Measurements from ENCODE around the gene WDR27. TPM values are rescaled to one million over a fixed set of nuclear protein-coding genes. Genes with fewer than 3 reads are reported as not detected.
"Not testable (repeated sequence)": the region's sequence is repeated elsewhere in the genome, so short reads cannot be mapped to it uniquely, and the experiment has no call there.

Gene WDR27
- total and polyA plus RNA-seq, 5 experiments from 2014 or later = 3.7 to 80.9 (median 7.3) TPM

- Mint-ChIP-seq H3K4me1 (no peaks in the 10 kb centered on the region), H3K9me3 (peaks cover 0 to 2% (median 0%) of the 10 kb centered on the region in 9 donors), H3K36me3 (no peaks in the 10 kb centered on the region), H3K27me3 (peaks cover 0 to 25% (median 4%) of the 10 kb centered on the region in 5 donors), H3K27ac (peak overlapping the region in 1 of 10 donors; percentile 35), H3K4me3 (no peak overlapping the region)
- no peak for DNase-seq
- POLR2A ChIA-PET = no interaction called here
- no peak for ATAC-seq
Measured at GRCh38 chr6:169441292-169441691, 260.5 kb downstream of the WDR27 start.

GRCh38 chr6:169439710-169440109, 262.1 kb downstream of the WDR27 start:
- Mint-ChIP-seq H3K4me3 (no peak overlapping the region), H3K27me3 (peaks cover 0 to 22% (median 4%) of the 10 kb centered on the region in 5 donors), H3K9me3 (peaks cover 0 to 11% (median under 1%) of the 10 kb centered on the region in 9 donors), H3K27ac (no peak overlapping the region), H3K4me1 (no peaks in the 10 kb centered on the region), H3K36me3 (no peaks in the 10 kb centered on the region)
- POLR2A ChIA-PET = no interaction called here
- DNase-seq = no peak
- ATAC-seq = no peak

GRCh38 chr6:169434554-169434953, 267.3 kb downstream of the WDR27 start:
- H3K4me1 Mint-ChIP-seq, ATAC-seq, DNase-seq, H3K4me3 Mint-ChIP-seq, POLR2A ChIA-PET, H3K27ac Mint-ChIP-seq, H3K27me3 Mint-ChIP-seq: not testable (repeated sequence)
- Mint-ChIP-seq H3K36me3 (peaks cover 0 to 31% (median 18%) of the 10 kb centered on the region in 3 donors), H3K9me3 (peaks cover 12 to 58% (median 34%) of the 10 kb centered on the region in 9 donors)

GRCh38 chr6:169429001-169429400, 272.8 kb downstream of the WDR27 start:
- Mint-ChIP-seq H3K4me1 (no peaks in the 10 kb centered on the region), H3K36me3 (peaks cover 0 to 32% (median 17%) of the 10 kb centered on the region in 3 donors), H3K27ac (no peak overlapping the region), H3K9me3 (peaks cover 11 to 45% (median 30%) of the 10 kb centered on the region in 9 donors), H3K27me3 (no peaks in the 10 kb centered on the region), H3K4me3 (no peak overlapping the region)
- no peak for ATAC-seq
- POLR2A ChIA-PET = no interaction called here
- DNase-seq = no peak

- ATAC-seq (no peak), DNase-seq (no peak)
- POLR2A ChIA-PET = no interaction called here
- Mint-ChIP-seq H3K4me1 (no peaks in the 10 kb centered on the region), H3K27ac (no peak overlapping the region), H3K36me3 (peaks cover 0 to 32% (median 14%) of the 10 kb centered on the region in 3 donors), H3K27me3 (no peaks in the 10 kb centered on the region), H3K9me3 (peaks cover 9 to 44% (median 30%) of the 10 kb centered on the region in 9 donors), H3K4me3 (no peak overlapping the region)
Measured at GRCh38 chr6:169428532-169428931, 273.3 kb downstream of the WDR27 start.

- ATAC-seq (no peak), DNase-seq (no peak)
- H3K4me1 Mint-ChIP-seq = no peaks in the 10 kb centered on the region
- peaks cover 8 to 37% (median 28%) of the 10 kb centered on the region in 9 donors for H3K9me3 Mint-ChIP-seq
- no peaks in the 10 kb centered on the region for H3K27me3 Mint-ChIP-seq
- H3K4me3 Mint-ChIP-seq = no peak overlapping the region
- H3K27ac Mint-ChIP-seq = no peak overlapping the region
- POLR2A ChIA-PET = no interaction called here
- peaks cover 0 to 31% (median 14%) of the 10 kb centered on the region in 3 donors for H3K36me3 Mint-ChIP-seq
Measured at GRCh38 chr6:169427856-169428255, 274.0 kb downstream of the WDR27 start.

- H3K27me3 Mint-ChIP-seq = peaks cover 0 to 11% (median 6%) of the 10 kb centered on the region in 5 donors
- H3K4me1 Mint-ChIP-seq = no peaks in the 10 kb centered on the region
- ATAC-seq (no peak), DNase-seq (no peak)
- H3K27ac Mint-ChIP-seq = no peak overlapping the region
- H3K36me3 Mint-ChIP-seq = peaks cover 0 to 18% (median 12%) of the 10 kb centered on the region in 3 donors
- H3K4me3 Mint-ChIP-seq = no peak overlapping the region
- POLR2A ChIA-PET = no interaction called here
- H3K9me3 Mint-ChIP-seq = peaks cover 0 to 27% (median 16%) of the 10 kb centered on the region in 9 donors
Measured at GRCh38 chr6:169426611-169427010, 275.2 kb downstream of the WDR27 start.

- Mint-ChIP-seq H3K4me1 (no peaks in the 10 kb centered on the region), H3K4me3 (peak overlapping the region in 2 of 10 donors; percentile 18 to 58), H3K27me3 (peaks cover 0 to 12% (median 6%) of the 10 kb centered on the region in 5 donors), H3K27ac (no peak overlapping the region), H3K9me3 (peaks cover 0 to 19% (median 10%) of the 10 kb centered on the region in 9 donors), H3K36me3 (peaks cover 0 to 13% (median 7%) of the 10 kb centered on the region in 3 donors)
- ATAC-seq (peak in 1 of 2 donors; percentile 44), DNase-seq (peak in 1 of 10 donors; percentile 28)
- POLR2A ChIA-PET = no interaction called here
Measured at GRCh38 chr6:169425628-169426370, 276.0 kb downstream of the WDR27 start.

- peak in 1 of 2 donors; percentile 45 for ATAC-seq
- POLR2A ChIA-PET = no interaction called here
- no peak for DNase-seq
- H3K27me3 Mint-ChIP-seq = peaks cover 0 to 12% (median 6%) of the 10 kb centered on the region in 5 donors
- peaks cover 0 to 4% (median 0%) of the 10 kb centered on the region in 3 donors for H3K36me3 Mint-ChIP-seq
- peaks cover 0 to 10% (median 2%) of the 10 kb centered on the region in 9 donors for H3K9me3 Mint-ChIP-seq
- H3K4me1 Mint-ChIP-seq = no peaks in the 10 kb centered on the region
- H3K27ac Mint-ChIP-seq = peak overlapping the region in 1 of 10 donors; percentile 31
- H3K4me3 Mint-ChIP-seq = peak overlapping the region in 3 of 10 donors; percentile 33 to 80 (median 50)
Measured at GRCh38 chr6:169424821-169425240, 277.0 kb downstream of the WDR27 start.

- Mint-ChIP-seq H3K4me3 (peak overlapping the region in 3 of 10 donors; percentile 48 to 80 (median 50)), H3K27me3 (peaks cover 0 to 12% (median 6%) of the 10 kb centered on the region in 5 donors), H3K4me1 (no peaks in the 10 kb centered on the region), H3K27ac (peak overlapping the region in 1 of 10 donors; percentile 31), H3K36me3 (no peaks in the 10 kb centered on the region), H3K9me3 (peaks cover 0 to 6% (median 0%) of the 10 kb centered on the region in 9 donors)
- ATAC-seq = peak in 1 of 2 donors; percentile 12
- POLR2A ChIA-PET = no interaction called here
- no peak for DNase-seq
Measured at GRCh38 chr6:169424149-169424804, 277.6 kb downstream of the WDR27 start.

- peaks cover 0 to 6% (median 0%) of the 10 kb centered on the region in 9 donors for H3K9me3 Mint-ChIP-seq
- POLR2A ChIA-PET = no interaction called here
- peaks cover 0 to 12% (median 6%) of the 10 kb centered on the region in 5 donors for H3K27me3 Mint-ChIP-seq
- no peaks in the 10 kb centered on the region for H3K4me1 Mint-ChIP-seq
- ATAC-seq (no peak), DNase-seq (no peak)
- H3K27ac Mint-ChIP-seq = peak overlapping the region in 1 of 10 donors; percentile 33
- no peaks in the 10 kb centered on the region for H3K36me3 Mint-ChIP-seq
- no peak overlapping the region for H3K4me3 Mint-ChIP-seq
Measured at GRCh38 chr6:169421586-169422264, 280.1 kb downstream of the WDR27 start.

- Mint-ChIP-seq H3K9me3 (peaks cover 0 to 6% (median 0%) of the 10 kb centered on the region in 9 donors), H3K27me3 (peaks cover 0 to 12% (median 6%) of the 10 kb centered on the region in 5 donors), H3K4me3 (no peak overlapping the region), H3K36me3 (no peaks in the 10 kb centered on the region), H3K4me1 (no peaks in the 10 kb centered on the region), H3K27ac (no peak overlapping the region)
- peak in 1 of 10 donors; percentile 2 for DNase-seq
- no peak for ATAC-seq
- POLR2A ChIA-PET = no interaction called here
Measured at GRCh38 chr6:169420912-169421543, 280.8 kb downstream of the WDR27 start.

All from naive thymus-derived CD8-positive, alpha-beta T cell (primary cell).